Activated T-helper 1 cell treated with anti-CD3 and anti-CD28 coated beads, Interleukin-12 subunit alpha, Interleukin-12 subunit beta, Interleukin-2, Interleukin-4 antibody, amounts not matched to agents 30 ng/mL and 10 ng/mL and 1 ng/mL, durations not matched to agents 14 hours and 24 hours and 36 hours (primary cell): ENCODE measurements around the gene LYL1. TPM values are rescaled to one million over a fixed set of nuclear protein-coding genes. Genes with fewer than 3 reads are reported as not detected.

Experiments used
- DNase-seq: peaks from one replicate; pipeline ENCODE4 v3.0.0; 2021; ENCODE audit warnings: low spot score
- H3K27ac Mint-ChIP-seq: one replicate; pipeline ENCODE4 v1.8.0; 2021; ENCODE audit warnings: mild to moderate bottlenecking, mixed read lengths
- H3K27me3 Mint-ChIP-seq: one replicate; pipeline ENCODE4 v1.8.0; 2022; ENCODE audit warnings: mild to moderate bottlenecking, moderate library complexity, mixed read lengths; ENCODE audit not compliant: insufficient read depth
- H3K36me3 Mint-ChIP-seq: one replicate; pipeline ENCODE4 v1.8.0; 2021; ENCODE audit warnings: low read depth, mixed read lengths
- H3K4me1 Mint-ChIP-seq: one replicate; pipeline ENCODE4 v1.8.0; 2021; ENCODE audit warnings: low read depth, mixed read lengths
- H3K4me3 Mint-ChIP-seq: one replicate; pipeline ENCODE4 v1.8.0; 2021; ENCODE audit warnings: mild to moderate bottlenecking, moderate library complexity, mixed read lengths
- H3K9me3 Mint-ChIP-seq: one replicate; pipeline ENCODE4 v1.8.0; 2021; ENCODE audit warnings: mixed read lengths
- intact Hi-C: fragments of 100-400 bp; cut with micrococcal nuclease; formaldehyde crosslinking; loops from one replicate; pipeline ENCODE4 v1.15.1; 2024
- total RNA-seq: library from RNA; stranded (reverse); gene quantifications from 2 replicates; pipeline ENCODE4 v1.2.3, GENCODE V29; 2022

LYL1 gene
- total RNA-seq, 1 donor from 2014 or later = 2.5 TPM

- intact Hi-C loops = no loop called here
Observed at GRCh38 chr19:13091400-13092157, 11.1 kb downstream of the LYL1 start.

GRCh38 chr19:13090511-13091231, 12.0 kb downstream of the LYL1 start:
- Mint-ChIP-seq H3K4me1 (peaks cover under 1% of the 10 kb centered on the region), H3K27me3 (peaks cover 8% of the 10 kb centered on the region), H3K27ac (no peak overlapping the region), H3K36me3 (no peaks in the 10 kb centered on the region), H3K9me3 (no peaks in the 10 kb centered on the region), H3K4me3 (no peak overlapping the region)
- intact Hi-C loops = no loop called here
- no peak for DNase-seq

More at GRCh38 chr19:13091400-13092157, 11.1 kb downstream of the LYL1 start:
- Mint-ChIP-seq H3K9me3 (no peaks in the 10 kb centered on the region), H3K27me3 (peaks cover 10% of the 10 kb centered on the region), H3K4me3 (no peak overlapping the region), H3K36me3 (peaks cover 1% of the 10 kb centered on the region), H3K4me1 (peaks cover 7% of the 10 kb centered on the region), H3K27ac (no peak overlapping the region)
- no peak for DNase-seq

DNA sequence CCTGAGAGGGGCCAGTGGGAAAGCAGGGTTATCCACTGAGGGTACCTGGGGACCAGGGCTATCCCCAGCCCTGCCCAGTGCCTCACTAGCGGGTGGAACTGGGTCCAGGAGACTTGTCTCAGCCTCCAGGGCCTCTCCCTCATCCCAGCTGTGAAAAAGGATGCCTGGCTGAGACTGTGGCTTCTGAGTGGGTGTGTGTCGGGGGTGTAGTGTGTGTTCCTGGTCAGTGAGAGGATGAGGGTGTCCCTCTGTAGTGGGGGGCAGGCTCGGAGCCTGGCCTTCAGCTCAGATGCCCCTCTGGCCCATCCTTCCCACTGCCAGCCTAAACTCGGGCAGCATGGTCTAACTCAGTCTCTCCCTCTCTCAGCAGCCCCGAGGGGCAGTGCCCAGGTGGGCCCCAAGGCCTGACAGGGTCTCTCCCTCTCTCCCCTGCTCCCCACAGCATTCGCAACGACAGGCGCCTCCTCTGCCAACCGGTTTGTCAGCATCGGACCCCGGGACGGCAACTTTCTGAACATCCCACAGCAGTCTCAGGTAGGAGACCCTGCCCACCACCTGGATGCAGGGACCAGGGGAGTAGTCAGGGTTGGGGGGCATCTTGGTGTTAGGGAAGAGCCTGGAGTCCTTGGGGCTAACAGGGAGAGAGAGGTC, 12.7 kb downstream of the LYL1 start:
- no peak overlapping the region for H3K4me3 Mint-ChIP-seq
- H3K27ac Mint-ChIP-seq = no peak overlapping the region
- intact Hi-C loops = no loop called here
- no peak for DNase-seq
- H3K36me3 Mint-ChIP-seq = no peaks in the 10 kb centered on the region
- H3K9me3 Mint-ChIP-seq = no peaks in the 10 kb centered on the region
- no peaks in the 10 kb centered on the region for H3K4me1 Mint-ChIP-seq
- peaks cover 8% of the 10 kb centered on the region for H3K27me3 Mint-ChIP-seq

DNA sequence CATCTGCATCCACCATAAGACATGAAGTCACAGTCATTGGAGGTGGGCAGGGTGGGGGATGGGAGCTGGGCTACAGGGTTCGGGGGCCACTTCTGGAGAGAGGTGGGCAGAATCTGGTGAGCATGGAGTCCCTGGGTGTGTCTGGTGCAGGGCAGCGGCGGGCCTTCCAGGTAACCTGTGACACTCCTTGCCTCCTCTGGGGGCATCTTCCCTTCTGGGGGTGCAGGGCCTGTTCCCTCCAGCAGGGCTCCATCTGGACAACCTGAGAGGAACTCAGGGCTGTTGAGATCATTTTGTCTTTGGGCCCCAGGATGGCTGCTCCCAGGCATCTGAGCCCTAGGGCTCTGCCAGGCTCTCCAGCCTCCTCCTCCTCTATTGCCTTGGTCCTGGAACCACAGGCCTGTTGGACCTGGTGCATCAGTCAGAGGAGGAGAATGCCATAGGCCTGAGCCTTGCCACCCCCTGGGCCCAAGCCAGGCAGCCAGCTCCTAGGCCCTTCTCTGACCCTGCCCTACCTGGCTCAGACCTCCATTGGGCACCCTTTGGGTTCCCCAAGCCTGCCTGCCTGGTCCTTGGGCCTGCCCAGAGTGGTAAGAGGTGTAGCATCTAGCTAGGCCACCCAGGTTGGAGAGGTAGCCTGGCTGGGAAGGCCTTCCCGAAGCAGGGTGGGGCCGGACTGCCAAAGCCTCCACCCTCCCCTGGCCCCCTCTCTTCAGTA, 13.4 kb downstream of the LYL1 start:
- intact Hi-C loops = no loop called here
- Mint-ChIP-seq H3K27ac (no peak overlapping the region), H3K4me1 (no peaks in the 10 kb centered on the region), H3K4me3 (no peak overlapping the region), H3K9me3 (no peaks in the 10 kb centered on the region), H3K27me3 (peaks cover 8% of the 10 kb centered on the region), H3K36me3 (no peaks in the 10 kb centered on the region)
- DNase-seq = no peak

DNA sequence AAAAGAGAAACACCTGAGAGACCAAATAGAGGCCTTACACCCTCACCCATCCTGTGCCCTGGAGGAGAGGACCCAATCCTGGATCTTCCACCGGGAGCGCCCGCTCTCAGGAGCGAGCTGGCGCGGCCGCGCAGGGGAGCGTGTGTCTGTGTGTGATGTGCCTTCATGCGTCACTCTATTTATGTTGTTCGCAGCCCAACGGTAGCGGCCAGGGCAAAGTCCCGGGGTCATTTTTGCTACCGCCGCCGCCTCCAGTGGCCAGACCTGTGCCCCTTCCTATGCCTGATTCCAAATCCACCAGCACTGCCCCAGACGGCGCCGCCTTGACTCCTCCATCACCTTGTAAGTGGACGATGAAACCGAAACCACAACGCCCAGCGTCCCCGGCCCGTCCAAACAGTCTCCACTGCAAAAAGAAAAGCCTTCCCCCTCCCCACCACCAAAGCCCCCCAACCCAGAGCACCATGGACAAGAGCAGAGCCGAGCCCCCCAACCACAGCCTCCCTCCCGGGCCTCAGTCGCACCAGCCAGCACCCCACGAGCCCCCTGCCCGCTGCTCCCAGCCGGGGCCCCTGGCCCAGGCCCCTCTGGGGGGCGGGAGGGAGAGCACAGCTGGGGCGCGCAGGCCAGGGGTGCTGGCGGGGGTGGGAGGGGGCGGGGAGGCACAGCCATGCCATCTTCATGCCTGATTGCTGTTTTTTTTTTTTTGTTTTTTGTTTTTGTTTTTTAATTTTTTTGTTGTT, 14.7 kb downstream of the LYL1 start:
- intact Hi-C loops = no loop called here
- Mint-ChIP-seq H3K36me3 (no peaks in the 10 kb centered on the region), H3K4me3 (no peak overlapping the region), H3K27me3 (peaks cover 6% of the 10 kb centered on the region), H3K9me3 (no peaks in the 10 kb centered on the region), H3K27ac (no peak overlapping the region), H3K4me1 (no peaks in the 10 kb centered on the region)
- no peak for DNase-seq

GRCh38 chr19:13087295-13087694, 15.4 kb downstream of the LYL1 start:
- H3K27me3 Mint-ChIP-seq = peaks cover 6% of the 10 kb centered on the region

GRCh38 chr19:13086341-13086740, 16.3 kb downstream of the LYL1 start:
- Mint-ChIP-seq H3K4me3 (no peak overlapping the region), H3K27ac (no peak overlapping the region), H3K27me3 (peaks cover 6% of the 10 kb centered on the region), H3K4me1 (no peaks in the 10 kb centered on the region), H3K9me3 (no peaks in the 10 kb centered on the region), H3K36me3 (no peaks in the 10 kb centered on the region)
- intact Hi-C loops = no loop called here
- DNase-seq = no peak

More at GRCh38 chr19:13087295-13087694, 15.4 kb downstream of the LYL1 start:
- no peak overlapping the region for H3K4me3 Mint-ChIP-seq
- H3K27ac Mint-ChIP-seq = no peak overlapping the region
- no peaks in the 10 kb centered on the region for H3K9me3 Mint-ChIP-seq
- H3K4me1 Mint-ChIP-seq = no peaks in the 10 kb centered on the region
- no peak for DNase-seq
- H3K36me3 Mint-ChIP-seq = no peaks in the 10 kb centered on the region
- intact Hi-C loops = no loop called here

DNA sequence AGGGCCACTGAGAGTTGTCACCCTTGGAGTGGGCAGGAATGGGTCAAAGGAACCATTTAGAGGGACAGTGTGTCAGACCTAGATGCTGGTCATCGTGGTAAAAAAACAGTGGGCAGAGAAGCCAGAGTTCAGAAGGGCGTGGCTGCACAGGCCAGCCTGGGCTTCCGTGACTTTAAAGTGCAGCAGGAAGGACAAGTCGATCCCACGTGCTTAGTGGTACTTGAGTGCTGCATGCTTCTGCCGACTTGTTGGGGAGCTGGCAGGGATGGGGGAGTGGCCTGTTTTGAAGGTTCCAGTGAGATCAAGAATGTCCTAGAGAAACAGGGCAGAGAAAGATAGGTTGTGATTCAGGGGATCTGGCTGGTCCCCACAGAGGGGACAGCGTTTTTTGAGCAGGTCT, 17.0 kb downstream of the LYL1 start:
- Mint-ChIP-seq H3K4me3 (no peak overlapping the region), H3K9me3 (no peaks in the 10 kb centered on the region), H3K27ac (no peak overlapping the region), H3K4me1 (no peaks in the 10 kb centered on the region), H3K36me3 (no peaks in the 10 kb centered on the region), H3K27me3 (peaks cover 6% of the 10 kb centered on the region)
- intact Hi-C loops = no loop called here
- DNase-seq = no peak

- H3K4me3 Mint-ChIP-seq = no peak overlapping the region
- no peaks in the 10 kb centered on the region for H3K4me1 Mint-ChIP-seq
- H3K27ac Mint-ChIP-seq = no peak overlapping the region
- peaks cover 8% of the 10 kb centered on the region for H3K27me3 Mint-ChIP-seq
- intact Hi-C loops = no loop called here
- no peaks in the 10 kb centered on the region for H3K9me3 Mint-ChIP-seq
- DNase-seq = no peak
- no peaks in the 10 kb centered on the region for H3K36me3 Mint-ChIP-seq
Observed at GRCh38 chr19:13083627-13084026, 19.0 kb downstream of the LYL1 start.

GRCh38 chr19:13083008-13083404, 19.7 kb downstream of the LYL1 start:
- H3K4me3 Mint-ChIP-seq = no peak overlapping the region
- DNase-seq = no peak
- H3K27ac Mint-ChIP-seq = no peak overlapping the region
- no peaks in the 10 kb centered on the region for H3K9me3 Mint-ChIP-seq
- no peaks in the 10 kb centered on the region for H3K36me3 Mint-ChIP-seq
- H3K4me1 Mint-ChIP-seq = no peaks in the 10 kb centered on the region
- intact Hi-C loops = no loop called here
- peaks cover 8% of the 10 kb centered on the region for H3K27me3 Mint-ChIP-seq

- H3K27ac Mint-ChIP-seq = no peak overlapping the region
- DNase-seq = no peak
- intact Hi-C loops = no loop called here
- H3K9me3 Mint-ChIP-seq = no peaks in the 10 kb centered on the region
- no peak overlapping the region for H3K4me3 Mint-ChIP-seq
- H3K4me1 Mint-ChIP-seq = no peaks in the 10 kb centered on the region
- H3K27me3 Mint-ChIP-seq = peaks cover 8% of the 10 kb centered on the region
- H3K36me3 Mint-ChIP-seq = no peaks in the 10 kb centered on the region
Observed at GRCh38 chr19:13082192-13083007, 20.3 kb downstream of the LYL1 start.
